Breast epithelium (tissue), 3 donors: ENCODE results near the gene NHP2.

Source experiments
- POLR2A ChIP-seq: fragments of 450-650 bp; IDR thresholded peaks from one replicate; pipeline ENCODE4 v1.6.1; 2016; ENCODE audit warnings: antibody characterized with exemption, mild to moderate bottlenecking, moderate library complexity
- POLR2AphosphoS5 ChIP-seq, 3 donors: sonication (generic); formaldehyde crosslinking; IDR thresholded peaks; one replicate each; pipeline ENCODE4 v1.6.1; 2017; ENCODE audit warnings: antibody characterized with exemption in 3 of 3
- TF ChIP-seq, protein P1 (sequence below), 3 donors: fragments of 450-650 bp; IDR thresholded peaks; one replicate each; pipeline ENCODE4 v1.5.1; 2016 to 2017; ENCODE audit warnings: antibody characterized with exemption in 3 of 3, mild to moderate bottlenecking in 3 of 3, moderate library complexity in 3 of 3

DNA sequence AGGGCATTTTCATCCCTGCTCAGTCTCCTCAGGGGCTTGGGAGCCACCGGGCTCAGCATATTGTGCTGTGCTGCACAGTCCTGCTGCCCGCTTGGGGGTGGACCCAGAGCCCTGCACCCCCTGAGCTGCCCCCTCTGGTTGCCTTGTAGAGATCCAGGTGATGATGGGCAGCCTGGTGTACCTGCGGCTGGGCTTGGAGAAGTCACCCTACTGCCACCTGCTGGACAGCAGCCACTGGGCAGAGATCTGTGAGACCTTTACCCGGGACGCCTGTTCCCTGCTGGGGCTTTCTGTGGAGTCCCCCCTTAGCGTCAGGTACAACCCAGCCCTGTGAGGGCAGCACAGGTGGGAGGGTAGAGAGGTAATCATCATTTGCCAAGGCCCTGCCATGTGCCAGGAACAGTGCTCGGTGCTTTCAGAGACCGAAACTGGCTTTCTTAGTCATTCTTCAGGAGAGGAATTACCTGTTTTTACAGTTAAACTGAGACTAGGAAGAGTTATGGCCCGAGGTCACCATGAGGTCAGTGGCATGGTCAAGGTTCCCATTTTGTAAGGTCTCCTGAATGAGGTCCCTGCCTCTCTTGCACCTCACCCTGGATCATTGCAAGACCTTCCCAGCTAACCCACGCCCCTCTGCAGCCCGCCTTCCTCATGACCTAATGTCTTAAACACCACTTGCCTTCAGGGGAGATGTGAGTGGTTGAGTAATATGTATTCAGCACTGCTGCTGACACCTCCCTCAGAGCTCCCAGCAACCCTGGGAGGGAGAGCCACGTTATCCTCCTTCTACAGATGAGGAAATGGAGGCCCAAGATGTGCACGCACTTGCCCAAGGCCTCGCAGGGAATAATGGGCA is 7.5 kb downstream of the NHP2 start:
- TF ChIP-seq, protein P1, sequence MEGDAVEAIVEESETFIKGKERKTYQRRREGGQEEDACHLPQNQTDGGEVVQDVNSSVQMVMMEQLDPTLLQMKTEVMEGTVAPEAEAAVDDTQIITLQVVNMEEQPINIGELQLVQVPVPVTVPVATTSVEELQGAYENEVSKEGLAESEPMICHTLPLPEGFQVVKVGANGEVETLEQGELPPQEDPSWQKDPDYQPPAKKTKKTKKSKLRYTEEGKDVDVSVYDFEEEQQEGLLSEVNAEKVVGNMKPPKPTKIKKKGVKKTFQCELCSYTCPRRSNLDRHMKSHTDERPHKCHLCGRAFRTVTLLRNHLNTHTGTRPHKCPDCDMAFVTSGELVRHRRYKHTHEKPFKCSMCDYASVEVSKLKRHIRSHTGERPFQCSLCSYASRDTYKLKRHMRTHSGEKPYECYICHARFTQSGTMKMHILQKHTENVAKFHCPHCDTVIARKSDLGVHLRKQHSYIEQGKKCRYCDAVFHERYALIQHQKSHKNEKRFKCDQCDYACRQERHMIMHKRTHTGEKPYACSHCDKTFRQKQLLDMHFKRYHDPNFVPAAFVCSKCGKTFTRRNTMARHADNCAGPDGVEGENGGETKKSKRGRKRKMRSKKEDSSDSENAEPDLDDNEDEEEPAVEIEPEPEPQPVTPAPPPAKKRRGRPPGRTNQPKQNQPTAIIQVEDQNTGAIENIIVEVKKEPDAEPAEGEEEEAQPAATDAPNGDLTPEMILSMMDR (IDR thresholded peaks at IDR 0.05): peak; percentile 61 to 88 (median 65)
- TF ChIP-seq POLR2A: no peak
- TF ChIP-seq POLR2AphosphoS5 (IDR thresholded peaks at IDR 0.05): no peak
